A673 (cell line): ENCODE measurements around the gene UBFD1. TPM values are rescaled to one million over a fixed set of nuclear protein-coding genes. Genes with fewer than 3 reads are reported as not detected.

Experiments used
- BruUV-seq: library from RNA; stranded (reverse); fragments of 400-500 nt; replicated peaks from 2 replicates; lab custom pipeline; 2021; lab: Mats Ljungman, UMichigan
- CTCF ChIA-PET: fragments of 300-600 bp; sonication (Branson Sonifier 250); formaldehyde crosslinking; loops from one replicate; lab custom pipeline; 2022; ENCODE audit warnings: antibody characterized with exemption; lab: Charles Lee
- POLR2A ChIA-PET: fragments of 300-600 bp; sonication (Branson Sonifier 250); formaldehyde crosslinking; loops from one replicate; lab custom pipeline; 2022; ENCODE audit warnings: antibody characterized with exemption; ENCODE audit not compliant: low non-redundant PET; lab: Charles Lee
- DNase-seq: peaks from one replicate; pipeline ENCODE4 v3.0.0-alpha.2; 2015; ENCODE audit warnings: low spot score
- H3K27ac ChIP-seq: fragments of 200-600 bp; sonication (generic); 2 replicates; pipeline ENCODE4 v1.5.1; 2016; ENCODE audit warnings: mixed run types, low read depth, mild to moderate bottlenecking, mixed read lengths, antibody characterized with exemption, low read length; ENCODE audit not compliant: poor library complexity, severe bottlenecking
- H3K27me3 ChIP-seq: fragments of 200-600 bp; sonication (generic); replicated peaks from 2 replicates; pipeline ENCODE4 v1.6.1; 2017; ENCODE audit warnings: mixed run types, low read depth, mild to moderate bottlenecking, mixed read lengths, antibody characterized with exemption, low read length; ENCODE audit not compliant: insufficient read depth, poor library complexity
- H3K36me3 ChIP-seq: fragments of 200-600 bp; sonication (generic); 2 replicates; pipeline ENCODE4 v1.6.1; 2016; ENCODE audit warnings: mixed run types, mild to moderate bottlenecking, mixed read lengths, antibody characterized with exemption, low read length; ENCODE audit not compliant: insufficient read depth, poor library complexity, severe bottlenecking
- H3K4me1 ChIP-seq: fragments of 200-600 bp; sonication (generic); 2 replicates; pipeline ENCODE4 v1.6.1; 2017; ENCODE audit warnings: mixed run types, mild to moderate bottlenecking, mixed read lengths, antibody characterized with exemption, low read length; ENCODE audit not compliant: insufficient read depth, poor library complexity, severe bottlenecking
- H3K4me3 ChIP-seq: fragments of 200-600 bp; sonication (generic); 2 replicates; pipeline ENCODE4 v1.5.1; 2016; ENCODE audit warnings: low read depth, mixed run types, mild to moderate bottlenecking, mixed read lengths, low read length; ENCODE audit not compliant: poor library complexity, severe bottlenecking
- H3K9me3 ChIP-seq: fragments of 200-600 bp; sonication (generic); 2 replicates; pipeline ENCODE4 v1.6.1; 2016; ENCODE audit warnings: mixed run types, low read depth, mild to moderate bottlenecking, mixed read lengths, antibody characterized with exemption, low read length; ENCODE audit not compliant: poor library complexity, severe bottlenecking
- CTCF ChIP-seq: fragments of 300-800, 200-600 bp; sonication (generic); conservative IDR thresholded peaks from 2 replicates; pipeline ENCODE4 v1.5.1; 2017; ENCODE audit warnings: low read depth, mild to moderate bottlenecking, antibody characterized with exemption, low read length, moderate library complexity, mixed read lengths
- EZH2 ChIP-seq: fragments of 200-600 bp; sonication (generic); IDR thresholded peaks from 2 replicates; pipeline ENCODE4 v1.6.1; 2017; ENCODE audit warnings: borderline replicate concordance, low read depth, mild to moderate bottlenecking, mixed read lengths, antibody characterized with exemption, low read length; ENCODE audit not compliant: poor library complexity, severe bottlenecking
- intact Hi-C: fragments of 100-400 bp; cut with micrococcal nuclease; formaldehyde crosslinking; loops from one replicate; pipeline ENCODE4 v1.10.0; 2022; ENCODE audit not compliant: unreplicated experiment
- total RNA-seq: library from RNA; stranded (reverse); gene quantifications from 2 replicates; pipeline ENCODE4 v1.2.3, GENCODE V29; 2021

The UBFD1 gene
- total RNA-seq, 1 experiment from 2014 or later: 121 TPM

GRCh38 chr16:23532448-23532847 lies 25.1 kb upstream of the UBFD1 start:
- no peak overlapping the region for H3K27ac ChIP-seq
- no peak overlapping the region for H3K4me3 ChIP-seq
- BruUV-seq: no TSS peak
- no peaks in the 10 kb centered on the region for H3K27me3 ChIP-seq
- peaks cover 44% of the 10 kb centered on the region for H3K36me3 ChIP-seq
- CTCF ChIA-PET: no interaction called here
- no peaks in the 10 kb centered on the region for H3K4me1 ChIP-seq
- H3K9me3 ChIP-seq: no peaks in the 10 kb centered on the region
- no peak for TF ChIP-seq CTCF
- TF ChIP-seq EZH2: no peak
- POLR2A ChIA-PET: interaction anchor here (0.6 kb wide), 1 partner anchor 1145 kb away, joined by 6 read pairs; no protein-coding TSS in a partner anchor
- intact Hi-C loops: no loop called here
- DNase-seq: no peak

DNA sequence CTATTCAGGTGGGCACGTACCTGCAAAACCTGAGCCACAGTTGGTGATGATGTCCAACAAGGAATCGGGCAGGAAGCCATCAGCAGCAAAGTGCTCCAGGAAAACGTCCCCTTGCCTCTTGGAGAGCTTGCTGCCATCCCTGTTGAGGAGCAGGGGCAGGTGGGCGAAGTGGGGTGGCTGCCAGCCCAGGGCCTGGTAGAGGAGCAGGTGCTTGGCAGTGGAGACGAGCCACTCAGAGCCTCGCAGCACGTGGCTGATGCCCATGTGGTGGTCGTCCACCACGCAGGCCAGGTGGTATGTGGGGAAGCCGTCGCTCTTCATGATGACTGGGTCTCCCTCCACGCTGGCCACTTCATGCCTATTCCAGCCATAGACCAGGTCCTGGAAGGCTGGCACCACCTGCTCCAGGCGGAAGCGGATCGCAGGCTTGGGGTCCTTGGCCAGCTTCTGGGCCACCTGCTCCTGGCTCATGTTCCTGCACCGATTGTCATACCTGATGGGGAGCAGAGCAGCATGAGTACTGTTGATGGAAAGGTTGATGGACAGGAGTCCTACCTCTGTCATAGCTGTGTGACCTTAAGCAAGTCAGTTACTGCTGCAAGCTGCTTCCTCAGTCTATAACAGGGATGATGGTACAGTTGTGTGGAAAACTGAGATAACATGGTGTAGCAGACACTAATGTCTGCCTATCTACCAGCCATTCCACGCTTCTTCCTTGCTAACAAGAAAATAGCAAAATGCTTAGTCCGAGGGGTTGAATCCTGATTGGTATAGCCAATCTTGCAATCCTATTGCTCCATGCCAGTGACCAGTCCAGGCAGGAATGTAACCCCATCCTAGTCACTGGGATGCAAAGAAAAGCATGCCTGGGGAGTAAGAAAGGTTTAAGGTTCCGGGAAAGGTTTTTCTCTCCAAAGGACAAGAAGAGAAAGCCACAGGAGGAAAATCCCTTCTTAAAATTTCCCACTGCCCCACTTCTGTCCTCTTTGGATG lies 22.4 kb upstream of the UBFD1 start:
- ChIA-PET POLR2A (no interaction called here), CTCF (no interaction called here)
- no peak for DNase-seq
- no peak overlapping the region for H3K4me3 ChIP-seq
- no peaks in the 10 kb centered on the region for H3K27me3 ChIP-seq
- H3K4me1 ChIP-seq: no peaks in the 10 kb centered on the region
- peaks cover 39% of the 10 kb centered on the region for H3K36me3 ChIP-seq
- no peak for TF ChIP-seq EZH2
- no peak for TF ChIP-seq CTCF
- no peaks in the 10 kb centered on the region for H3K9me3 ChIP-seq
- intact Hi-C loops: no loop called here
- no TSS peak for BruUV-seq
- H3K27ac ChIP-seq: no peak overlapping the region

- no peaks in the 10 kb centered on the region for H3K4me1 ChIP-seq
- peaks cover 44% of the 10 kb centered on the region for H3K36me3 ChIP-seq
- H3K9me3 ChIP-seq: no peaks in the 10 kb centered on the region
- no TSS peak for BruUV-seq
- no peak for TF ChIP-seq CTCF
- intact Hi-C loops: no loop called here
- no peak overlapping the region for H3K27ac ChIP-seq
- DNase-seq: no peak
- CTCF ChIA-PET: no interaction called here
- H3K4me3 ChIP-seq: no peak overlapping the region
- POLR2A ChIA-PET: no interaction called here
- no peaks in the 10 kb centered on the region for H3K27me3 ChIP-seq
Measured at GRCh38 chr16:23535901-23536300, 21.6 kb upstream of the UBFD1 start.
